PC-9 (cell line): Measurements from ENCODE around the gene TUBGCP6. TPM values are rescaled to one million over a fixed set of nuclear protein-coding genes. Genes with fewer than 3 reads are reported as not detected.

ENCODE experiments used
- BruUV-seq: library from RNA; stranded (reverse); fragments of 400-500 nt; replicated peaks from 2 replicates; lab custom pipeline; 2021; lab: Mats Ljungman, UMichigan
- CTCF ChIA-PET: fragments of 300-600 bp; sonication (Branson Sonifier 250); formaldehyde crosslinking; loops from one replicate; lab custom pipeline; 2022; ENCODE audit warnings: antibody characterized with exemption; lab: Charles Lee
- POLR2A ChIA-PET: fragments of 300-600 bp; sonication (Branson Sonifier 250); formaldehyde crosslinking; loops from one replicate; lab custom pipeline; 2022; ENCODE audit warnings: antibody characterized with exemption; ENCODE audit not compliant: unreplicated experiment; lab: Charles Lee
- DNase-seq, 2 experiments: peaks; one replicate each; pipeline versions ENCODE4 v3.0.0 to v3.0.0-alpha.2; 2015 to 2022; ENCODE audit warnings: mixed read lengths in 1 of 2
- H2AFZ ChIP-seq: fragments of 200-600 bp; sonication (generic); 2 replicates; pipeline ENCODE4 v1.8.1; 2017; ENCODE audit warnings: antibody characterized with exemption
- H3F3A ChIP-seq: fragments of 200-600 bp; sonication (generic); 2 replicates; pipeline ENCODE4 v1.8.1; 2017; ENCODE audit warnings: antibody characterized with exemption, mild to moderate bottlenecking, low read depth; ENCODE audit not compliant: insufficient read depth
- H3K27ac ChIP-seq: fragments of 200-600 bp; sonication (generic); 2 replicates; pipeline ENCODE4 v1.6.1; 2016; ENCODE audit warnings: mixed run types
- H3K27me3 ChIP-seq: fragments of 200-600 bp; sonication (generic); 2 replicates; pipeline ENCODE4 v1.6.1; 2016; ENCODE audit warnings: low read depth, mixed run types; ENCODE audit not compliant: insufficient read depth
- H3K36me3 ChIP-seq: fragments of 200-600 bp; sonication (generic); 2 replicates; pipeline ENCODE4 v1.6.1; 2016; ENCODE audit warnings: low read depth, mixed run types
- H3K4me1 ChIP-seq: fragments of 200-600 bp; sonication (generic); replicated peaks from 2 replicates; pipeline ENCODE4 v1.6.1; 2016; ENCODE audit warnings: mixed run types; ENCODE audit not compliant: insufficient read depth
- H3K4me2 ChIP-seq: fragments of 200-600 bp; sonication (generic); 2 replicates; pipeline ENCODE4 v1.6.1; 2017; ENCODE audit warnings: mixed run types
- H3K4me3 ChIP-seq: fragments of 200-600 bp; sonication (generic); 2 replicates; pipeline ENCODE4 v1.6.1; 2016; ENCODE audit warnings: mixed run types
- H3K79me2 ChIP-seq: fragments of 200-600 bp; sonication (generic); 2 replicates; pipeline ENCODE4 v1.6.1; 2017; ENCODE audit warnings: low read depth, mixed run types
- H3K9me2 ChIP-seq: fragments of 200-600 bp; sonication (generic); 2 replicates; pipeline ENCODE4 v1.8.1; 2017; ENCODE audit warnings: mild to moderate bottlenecking; ENCODE audit not compliant: insufficient read depth
- H3K9me3 ChIP-seq: fragments of 200-600 bp; sonication (generic); 2 replicates; pipeline ENCODE4 v1.8.1; 2016; ENCODE audit warnings: low read depth; ENCODE audit not compliant: insufficient read depth
- H4K20me1 ChIP-seq: fragments of 200-600 bp; sonication (generic); 2 replicates; pipeline ENCODE4 v1.8.1; 2017; ENCODE audit not compliant: insufficient read depth
- EZH2 ChIP-seq: fragments of 200-600 bp; sonication (generic); IDR thresholded peaks from 2 replicates; pipeline ENCODE4 v1.8.0; 2017; ENCODE audit warnings: antibody characterized with exemption, low read depth
- intact Hi-C: fragments of 100-400 bp; cut with micrococcal nuclease; formaldehyde crosslinking; loops from one replicate; pipeline ENCODE4 v1.10.0; 2022; ENCODE audit not compliant: unreplicated experiment
- total RNA-seq: library from RNA; stranded (reverse); gene quantifications from 2 replicates; pipeline ENCODE4 v1.2.3, GENCODE V29; 2021
- TF ChIP-seq, protein P1 (sequence below): fragments of 200-600 bp; sonication (generic); conservative IDR thresholded peaks from 2 replicates; pipeline ENCODE4 v1.6.1; 2017; ENCODE audit warnings: mixed run types, antibody characterized with exemption, mild to moderate bottlenecking, moderate library complexity

Gene TUBGCP6
- total RNA-seq, 1 experiment from 2014 or later: 31.3 TPM

DNA sequence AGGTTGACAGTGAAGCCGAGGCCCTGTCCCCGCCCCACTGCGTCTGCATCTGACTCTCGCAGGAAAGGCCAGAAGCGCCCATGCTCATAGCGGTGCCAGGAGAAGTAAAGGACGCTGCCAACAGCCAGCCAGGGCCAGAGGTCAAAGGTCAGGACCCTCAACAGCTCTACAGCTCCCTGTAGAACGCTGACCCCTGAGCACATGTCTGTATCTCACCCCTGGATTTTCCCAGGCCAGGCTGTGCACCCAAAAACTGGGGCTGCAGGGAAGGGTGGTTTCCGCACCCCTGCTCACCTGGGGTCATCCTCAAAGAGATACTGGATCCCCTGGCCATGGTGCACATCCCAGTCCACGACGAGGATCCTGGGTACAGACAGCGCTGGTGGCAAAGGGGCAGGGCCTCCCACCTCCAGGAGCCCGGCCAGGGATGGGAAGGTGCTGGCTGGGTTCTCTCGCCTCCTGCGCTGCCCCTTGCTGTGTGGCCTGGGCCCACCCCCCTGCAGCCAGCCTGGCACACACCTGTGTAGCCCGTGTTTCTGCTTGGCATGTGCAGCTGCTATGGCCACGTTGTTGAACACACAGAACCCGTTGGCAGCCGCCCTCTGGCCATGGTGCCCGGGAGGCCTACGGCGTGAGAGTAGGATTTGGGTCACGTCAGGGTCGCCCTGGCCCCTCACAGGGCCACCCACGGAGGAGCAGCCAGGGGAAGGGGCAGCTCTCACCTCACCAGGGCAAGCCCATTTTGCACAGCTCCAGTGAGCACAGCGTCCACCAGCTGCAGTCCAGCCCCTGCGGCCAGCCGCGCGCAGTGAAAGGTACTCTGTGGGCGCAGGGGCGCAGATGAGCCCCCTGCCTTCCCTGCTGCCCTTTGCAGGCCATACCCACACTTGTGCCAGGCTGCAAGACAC, 4.8 kb upstream of the TUBGCP6 start:
- DNase-seq: no peak
- Histone ChIP-seq H3K4me2 (peak overlapping the region; percentile 92), H3F3A (peaks cover 68% of the 10 kb centered on the region), H3K27me3 (no peaks in the 10 kb centered on the region), H3K9me2 (no peaks in the 10 kb centered on the region), H4K20me1 (peaks cover 42% of the 10 kb centered on the region), H3K79me2 (peaks cover 43% of the 10 kb centered on the region), H3K4me1 (peaks cover 26% of the 10 kb centered on the region), H3K4me3 (peak overlapping the region; percentile 84), H3K36me3 (0 out of 2 replicates have a peak, but pooled peaks cover 18% of the 10 kb centered on the region), H2AFZ (no peak overlapping the region), H3K9me3 (no peaks in the 10 kb centered on the region), H3K27ac (no peak overlapping the region)
- POLR2A ChIA-PET: no interaction called here
- intact Hi-C loops: loop anchor here (5.0 kb wide), 1 partner anchor 373 kb away; no protein-coding TSS in a partner anchor
- CTCF ChIA-PET: interaction anchor here (0.7 kb wide), 1 partner anchor 323 kb away, joined by 12 read pairs; no protein-coding TSS in a partner anchor
- TF ChIP-seq EZH2: no peak
- TF ChIP-seq, protein P1, sequence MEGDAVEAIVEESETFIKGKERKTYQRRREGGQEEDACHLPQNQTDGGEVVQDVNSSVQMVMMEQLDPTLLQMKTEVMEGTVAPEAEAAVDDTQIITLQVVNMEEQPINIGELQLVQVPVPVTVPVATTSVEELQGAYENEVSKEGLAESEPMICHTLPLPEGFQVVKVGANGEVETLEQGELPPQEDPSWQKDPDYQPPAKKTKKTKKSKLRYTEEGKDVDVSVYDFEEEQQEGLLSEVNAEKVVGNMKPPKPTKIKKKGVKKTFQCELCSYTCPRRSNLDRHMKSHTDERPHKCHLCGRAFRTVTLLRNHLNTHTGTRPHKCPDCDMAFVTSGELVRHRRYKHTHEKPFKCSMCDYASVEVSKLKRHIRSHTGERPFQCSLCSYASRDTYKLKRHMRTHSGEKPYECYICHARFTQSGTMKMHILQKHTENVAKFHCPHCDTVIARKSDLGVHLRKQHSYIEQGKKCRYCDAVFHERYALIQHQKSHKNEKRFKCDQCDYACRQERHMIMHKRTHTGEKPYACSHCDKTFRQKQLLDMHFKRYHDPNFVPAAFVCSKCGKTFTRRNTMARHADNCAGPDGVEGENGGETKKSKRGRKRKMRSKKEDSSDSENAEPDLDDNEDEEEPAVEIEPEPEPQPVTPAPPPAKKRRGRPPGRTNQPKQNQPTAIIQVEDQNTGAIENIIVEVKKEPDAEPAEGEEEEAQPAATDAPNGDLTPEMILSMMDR: no peak
- BruUV-seq: no TSS peak

DNA sequence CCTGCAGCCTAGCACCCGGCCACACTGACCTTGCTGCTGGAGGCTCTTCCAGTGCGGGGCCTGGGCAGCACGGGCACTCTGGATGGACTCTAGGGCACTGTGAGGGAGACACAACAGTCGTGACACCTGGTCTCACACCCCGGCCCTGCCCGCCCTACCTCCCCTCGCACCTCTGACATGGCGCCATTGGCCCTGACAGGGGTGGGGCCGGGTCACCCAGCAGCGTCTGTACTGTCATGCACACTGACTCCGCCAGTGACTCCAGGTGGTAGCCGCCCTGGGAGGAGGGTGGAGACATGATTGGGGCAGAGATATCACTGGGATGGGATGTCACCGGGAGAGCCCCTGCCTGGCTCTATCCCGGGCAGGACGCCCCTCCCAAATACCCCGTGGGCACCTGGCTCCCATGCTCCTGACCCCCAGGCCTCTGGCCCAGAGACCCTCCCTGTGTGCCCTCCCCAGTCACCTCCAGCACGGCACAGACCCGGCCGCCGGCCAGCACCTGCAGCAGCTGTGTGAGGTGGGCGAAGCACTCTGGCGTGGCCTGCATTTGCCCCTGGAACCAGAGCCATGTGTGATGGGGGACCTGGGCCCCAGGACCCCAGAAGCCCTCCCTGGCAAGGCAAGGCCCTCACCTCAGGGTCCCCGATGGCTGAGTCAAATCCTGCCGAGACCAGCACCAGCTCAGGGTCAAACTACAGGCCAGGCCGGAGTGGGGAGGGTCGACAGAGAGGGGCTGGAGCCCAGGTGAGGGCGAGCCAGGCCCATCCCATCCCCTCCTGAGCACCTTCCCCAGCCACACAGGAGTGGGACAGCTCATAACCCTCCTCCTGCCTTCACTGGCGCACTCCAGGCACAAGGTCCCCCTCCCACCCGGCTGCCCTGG, 3.6 kb upstream of the TUBGCP6 start:
- peaks cover 63% of the 10 kb centered on the region for H3F3A ChIP-seq
- H3K79me2 ChIP-seq: peaks cover 54% of the 10 kb centered on the region
- TF ChIP-seq, protein P1: no peak
- no peak for TF ChIP-seq EZH2
- intact Hi-C loops: no loop called here
- ChIA-PET CTCF (interaction anchor here (0.6 kb wide), 2 partner anchors 33 to 41 kb away, joined by 3 to 4 read pairs; no protein-coding TSS in a partner anchor), POLR2A (no interaction called here)
- no peak overlapping the region for H3K4me3 ChIP-seq
- no TSS peak for BruUV-seq
- no peaks in the 10 kb centered on the region for H3K9me2 ChIP-seq
- no peak for DNase-seq
- H2AFZ ChIP-seq: no peak overlapping the region
- peaks cover 26% of the 10 kb centered on the region for H3K4me1 ChIP-seq
- no peak overlapping the region for H3K4me2 ChIP-seq
- no peaks in the 10 kb centered on the region for H3K9me3 ChIP-seq
- H4K20me1 ChIP-seq: peaks cover 50% of the 10 kb centered on the region
- no peak overlapping the region for H3K27ac ChIP-seq
- 0 out of 2 replicates have a peak, but pooled peaks cover 18% of the 10 kb centered on the region for H3K36me3 ChIP-seq
- no peaks in the 10 kb centered on the region for H3K27me3 ChIP-seq

DNA sequence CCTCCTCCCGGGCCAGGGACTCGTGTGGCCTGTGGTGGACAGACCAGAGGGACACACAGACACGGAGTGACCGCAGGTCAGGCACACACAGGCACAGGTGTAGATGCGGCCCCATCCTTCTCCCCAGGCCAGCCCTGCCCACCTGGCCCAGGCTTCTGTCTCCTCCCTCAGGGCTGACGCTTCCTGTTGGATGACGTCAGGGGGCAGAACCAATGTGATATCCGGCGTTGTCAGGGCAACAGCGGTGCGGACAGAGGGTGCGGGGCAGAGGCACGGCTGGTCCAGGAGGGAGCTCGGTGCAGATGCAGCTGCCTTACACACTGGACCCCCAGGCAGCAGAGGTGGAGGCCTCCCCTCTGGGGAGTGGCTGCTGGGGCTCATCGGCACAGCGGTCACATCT, 2.9 kb upstream of the TUBGCP6 start:
- ChIA-PET POLR2A (no interaction called here), CTCF (interaction anchor here (0.6 kb wide), 2 partner anchors 32 to 41 kb away, joined by 3 to 4 read pairs; no protein-coding TSS in a partner anchor)
- Histone ChIP-seq H3K4me1 (peaks cover 31% of the 10 kb centered on the region), H3K79me2 (peaks cover 61% of the 10 kb centered on the region), H3F3A (peaks cover 59% of the 10 kb centered on the region), H3K27ac (no peak overlapping the region), H4K20me1 (peaks cover 54% of the 10 kb centered on the region), H3K36me3 (0 out of 2 replicates have a peak, but pooled peaks cover 18% of the 10 kb centered on the region), H3K4me2 (no peak overlapping the region), H3K4me3 (no peak overlapping the region), H3K27me3 (no peaks in the 10 kb centered on the region), H3K9me3 (no peaks in the 10 kb centered on the region), H3K9me2 (no peaks in the 10 kb centered on the region), H2AFZ (no peak overlapping the region)
- no peak for TF ChIP-seq EZH2
- TF ChIP-seq, protein P1: no peak
- no peak for DNase-seq
- intact Hi-C loops: no loop called here
- no TSS peak for BruUV-seq
